Gastrocnemius medialis (tissue), 4 donors: ENCODE results near the gene TMPRSS5. TPM values are rescaled to one million over a fixed set of nuclear protein-coding genes. Genes with fewer than 3 reads are reported as not detected.

ENCODE experiments used
- ATAC-seq, 2 donors: fragments of 150-250 bp; one replicate each; pipeline ENCODE4 v1.9.1; 2016
- DNase-seq, 2 donors: peaks; one replicate each; pipeline ENCODE4 v3.0.0-alpha.2; 2019
- H3K27ac ChIP-seq, 4 donors: fragments of 200-600 bp; sonication (generic); 1 replicate in 1 of 4; 2 replicates in 3 of 4; pipeline ENCODE4 v1.5.1; 2016 to 2018; ENCODE audit warnings: mild to moderate bottlenecking in 2 of 4, moderate library complexity in 1 of 4
- H3K27me3 ChIP-seq, 3 donors: fragments of 200-600 bp; sonication (generic) in 2 of 3; 1 replicate in 1 of 3; 2 replicates in 2 of 3; pipeline versions ENCODE4 v1.5.1 to v1.6.0; 2016 to 2019; ENCODE audit warnings: mild to moderate bottlenecking in 1 of 3, moderate library complexity in 1 of 3
- H3K36me3 ChIP-seq, 2 donors: fragments of 200-600 bp; sonication (generic) in 1 of 2; one replicate each; pipeline ENCODE4 v1.5.1; 2017 to 2018
- H3K4me1 ChIP-seq, 2 donors: fragments of 200-600 bp; sonication (generic) in 1 of 2; one replicate each; pipeline ENCODE4 v1.5.1; 2016 to 2017; ENCODE audit warnings: mild to moderate bottlenecking in 2 of 2
- H3K4me3 ChIP-seq, 4 donors: fragments of 200-600 bp; sonication (generic) in 3 of 4; 1 replicate in 1 of 4; 2 replicates in 3 of 4; pipeline ENCODE4 v1.5.1; 2016 to 2019; ENCODE audit warnings: mild to moderate bottlenecking in 2 of 4
- H3K9me3 ChIP-seq, 3 donors: fragments of 200-600 bp; sonication (generic) in 2 of 3; 1 replicate in 1 of 3; 2 replicates in 2 of 3; pipeline ENCODE4 v1.5.1; 2016 to 2019
- POLR2A ChIP-seq, 2 donors: fragments of 450-650 bp; IDR thresholded peaks; one replicate each; pipeline ENCODE4 v1.6.1; 2017; ENCODE audit warnings: antibody characterized with exemption in 2 of 2, mild to moderate bottlenecking in 2 of 2, moderate library complexity in 2 of 2
- in situ Hi-C, 4 donors: fragments of 200-750 bp; cut with MboI; loops; one replicate each; pipeline versions ENCODE4 v1.15.0 to v1.8.0; 2017; ENCODE audit warnings: low sequenced_read_pairs in 4 of 4
- intact Hi-C: fragments of 100-400 bp; cut with DNase I; formaldehyde crosslinking; loops from one replicate; pipeline ENCODE4 v1.15.1; 2023; ENCODE audit warnings: low total_unique reads
- total RNA-seq, 4 donors: library from RNA; depleted of rRNA; stranded (reverse); fragments of >200 nt; gene quantifications; one replicate each; pipeline versions ENCODE4 v1.1.0 to v1.2.3, GENCODE V29; 2016
- TF ChIP-seq, protein P1 (sequence below), 5 experiments: fragments of 450-650 bp in 3 of 5; fragments of 200-600 bp in 2 of 5; sonication (generic) in 2 of 5; IDR thresholded peaks in 4 of 5; conservative IDR thresholded peaks in 1 of 5; 1 replicate in 4 of 5; 2 replicates in 1 of 5; pipeline ENCODE4 v1.5.1; 2016 to 2019; ENCODE audit warnings: antibody characterized with exemption in 5 of 5, mild to moderate bottlenecking in 3 of 5, moderate library complexity in 3 of 5

TMPRSS5 gene
- total RNA-seq, 4 donors from 2014 or later: 0.24 to 0.61 (median 0.36) TPM; not detected in 1

DNA sequence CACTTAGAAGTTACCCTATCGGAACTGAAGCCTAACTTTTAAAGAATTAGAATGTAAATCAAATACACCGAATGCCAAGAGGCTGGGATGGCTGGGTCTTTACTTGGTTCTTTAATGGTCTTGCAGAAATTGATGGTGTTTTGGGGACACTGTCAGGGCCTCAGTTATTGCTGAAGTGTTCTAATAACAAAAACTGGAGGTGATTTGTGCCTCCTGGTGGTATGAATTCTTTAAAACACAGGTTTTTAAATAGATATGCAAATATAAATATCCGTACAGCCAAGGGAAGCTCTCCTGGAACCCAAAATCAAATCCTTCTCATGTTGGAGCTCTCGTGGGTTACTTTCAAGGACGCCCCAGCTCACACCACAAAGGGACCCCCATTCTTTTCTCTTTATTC lies 19.3 kb upstream of the TMPRSS5 start:
- H3K4me3 ChIP-seq: no peak overlapping the region
- TF ChIP-seq POLR2A (IDR thresholded peaks at IDR 0.05): no peak
- TF ChIP-seq, protein P1, sequence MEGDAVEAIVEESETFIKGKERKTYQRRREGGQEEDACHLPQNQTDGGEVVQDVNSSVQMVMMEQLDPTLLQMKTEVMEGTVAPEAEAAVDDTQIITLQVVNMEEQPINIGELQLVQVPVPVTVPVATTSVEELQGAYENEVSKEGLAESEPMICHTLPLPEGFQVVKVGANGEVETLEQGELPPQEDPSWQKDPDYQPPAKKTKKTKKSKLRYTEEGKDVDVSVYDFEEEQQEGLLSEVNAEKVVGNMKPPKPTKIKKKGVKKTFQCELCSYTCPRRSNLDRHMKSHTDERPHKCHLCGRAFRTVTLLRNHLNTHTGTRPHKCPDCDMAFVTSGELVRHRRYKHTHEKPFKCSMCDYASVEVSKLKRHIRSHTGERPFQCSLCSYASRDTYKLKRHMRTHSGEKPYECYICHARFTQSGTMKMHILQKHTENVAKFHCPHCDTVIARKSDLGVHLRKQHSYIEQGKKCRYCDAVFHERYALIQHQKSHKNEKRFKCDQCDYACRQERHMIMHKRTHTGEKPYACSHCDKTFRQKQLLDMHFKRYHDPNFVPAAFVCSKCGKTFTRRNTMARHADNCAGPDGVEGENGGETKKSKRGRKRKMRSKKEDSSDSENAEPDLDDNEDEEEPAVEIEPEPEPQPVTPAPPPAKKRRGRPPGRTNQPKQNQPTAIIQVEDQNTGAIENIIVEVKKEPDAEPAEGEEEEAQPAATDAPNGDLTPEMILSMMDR (IDR thresholded peaks at IDR 0.05 in 4 of 5, conservative IDR thresholded peaks at IDR 0.05 in 1 of 5): no peak
- no peaks in the 10 kb centered on the region for H3K36me3 ChIP-seq
- no peaks in the 10 kb centered on the region for H3K27me3 ChIP-seq
- peak overlapping the region in 1 of 4 donors; percentile 6 for H3K27ac ChIP-seq
- peaks cover 39 to 65% of the 10 kb centered on the region in 2 donors for H3K4me1 ChIP-seq
- ATAC-seq: no peak
- DNase-seq: no peak
- H3K9me3 ChIP-seq: no peaks in the 10 kb centered on the region
- in situ Hi-C loops: loop anchor here (25.0 kb wide), 1 partner anchor 188 kb away; no protein-coding TSS in a partner anchor
- intact Hi-C loops: loop anchor here (10.0 kb wide), 1 partner anchor 121 kb away; no protein-coding TSS in a partner anchor

DNA sequence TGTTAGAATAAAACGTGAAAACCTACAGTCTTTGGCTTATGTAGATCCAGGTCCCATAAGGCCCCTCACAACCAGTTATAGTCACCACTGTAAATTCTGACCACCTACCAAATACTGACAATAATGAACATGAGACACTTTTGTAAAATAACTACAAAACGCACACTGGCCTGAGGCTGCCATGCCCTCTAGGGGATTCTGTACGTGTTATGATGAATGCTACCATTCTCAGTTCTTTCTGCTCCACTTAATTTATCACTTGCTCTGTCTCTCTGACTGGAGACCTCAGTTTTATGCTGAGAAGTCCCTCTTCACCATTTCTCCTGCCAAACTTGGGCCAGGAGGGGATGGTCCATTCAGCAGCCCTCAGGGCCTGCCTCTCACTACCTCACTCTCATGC lies 18.7 kb upstream of the TMPRSS5 start:
- H3K27ac ChIP-seq: peak overlapping the region in 3 of 4 donors; percentile 76 to 81 (median 81)
- H3K36me3 ChIP-seq: no peaks in the 10 kb centered on the region
- intact Hi-C loops (loop anchor here (10.0 kb wide), 1 partner anchor 120 kb away; no protein-coding TSS in a partner anchor), in situ Hi-C loops (loop anchor here (25.0 kb wide), 1 partner anchor 187 kb away; no protein-coding TSS in a partner anchor)
- ATAC-seq (no peak), DNase-seq (no peak)
- TF ChIP-seq POLR2A (IDR thresholded peaks at IDR 0.05): no peak
- TF ChIP-seq, protein P1 (IDR thresholded peaks at IDR 0.05 in 4 of 5, conservative IDR thresholded peaks at IDR 0.05 in 1 of 5): no peak
- no peaks in the 10 kb centered on the region for H3K9me3 ChIP-seq
- no peak overlapping the region for H3K4me3 ChIP-seq
- H3K4me1 ChIP-seq: peaks cover 38 to 64% of the 10 kb centered on the region in 2 donors
- H3K27me3 ChIP-seq: no peaks in the 10 kb centered on the region

DNA sequence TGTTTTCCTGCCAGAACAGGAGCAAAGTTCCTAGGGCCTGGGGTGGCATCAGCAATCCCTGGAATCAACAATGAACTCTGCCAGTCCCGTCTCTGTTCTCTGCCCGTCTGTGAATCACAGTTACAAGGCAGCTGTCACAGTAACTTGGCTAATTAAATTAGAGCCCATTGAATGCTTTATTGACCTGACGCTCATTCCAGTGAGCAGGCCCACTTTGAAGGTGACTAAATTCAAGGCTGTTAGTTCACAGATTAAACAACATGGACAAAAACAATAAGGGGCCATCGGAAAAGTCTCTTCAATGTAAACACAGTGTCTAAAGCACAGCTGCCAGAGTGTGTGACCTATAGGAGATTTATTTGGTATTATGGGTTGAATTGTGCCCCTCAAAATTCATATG lies 17.7 kb upstream of the TMPRSS5 start:
- ATAC-seq (no peak), DNase-seq (no peak)
- H3K36me3 ChIP-seq: no peaks in the 10 kb centered on the region
- no peaks in the 10 kb centered on the region for H3K9me3 ChIP-seq
- intact Hi-C loops: loop anchor here (2.0 to 10.0 kb wide), 2 partner anchors 119 to 409 kb away; partner anchors contain the start of gene TTC12
- H3K27ac ChIP-seq: peak overlapping the region in 3 of 4 donors; percentile 76 to 81 (median 81)
- TF ChIP-seq, protein P1 (IDR thresholded peaks at IDR 0.05 in 4 of 5, conservative IDR thresholded peaks at IDR 0.05 in 1 of 5): no peak
- no peak for TF ChIP-seq POLR2A (IDR thresholded peaks at IDR 0.05)
- H3K27me3 ChIP-seq: no peaks in the 10 kb centered on the region
- H3K4me1 ChIP-seq: peaks cover 38 to 64% of the 10 kb centered on the region in 2 donors
- in situ Hi-C loops: no loop called here
- H3K4me3 ChIP-seq: no peak overlapping the region

DNA sequence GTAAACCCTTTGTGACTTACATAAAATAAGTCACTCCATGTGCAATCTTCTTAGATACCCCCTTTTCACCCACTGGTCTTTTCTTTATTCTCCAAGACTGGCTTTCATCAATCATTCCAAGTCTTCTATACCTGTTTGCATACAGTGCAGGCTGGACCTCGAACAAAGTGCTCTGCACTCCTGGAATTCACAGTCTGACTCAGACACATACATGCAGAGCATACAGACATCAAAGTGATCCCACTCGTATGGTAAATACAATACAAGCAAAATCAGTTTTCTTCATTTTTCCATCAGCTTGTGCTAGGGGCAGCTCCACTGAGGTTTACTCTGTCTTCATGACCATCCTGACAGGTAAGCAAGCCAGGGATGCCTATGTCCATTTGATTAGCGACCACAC lies 16.8 kb upstream of the TMPRSS5 start:
- intact Hi-C loops (loop anchor here (2.0 to 10.0 kb wide), 2 partner anchors 118 to 408 kb away; partner anchors contain the start of gene TTC12), in situ Hi-C loops (no loop called here)
- Histone ChIP-seq H3K4me3 (no peak overlapping the region), H3K36me3 (no peaks in the 10 kb centered on the region), H3K4me1 (peaks cover 38 to 64% of the 10 kb centered on the region in 2 donors), H3K27me3 (no peaks in the 10 kb centered on the region), H3K9me3 (no peaks in the 10 kb centered on the region), H3K27ac (peak overlapping the region in 3 of 4 donors; percentile 76 to 81 (median 81))
- no peak for TF ChIP-seq POLR2A (IDR thresholded peaks at IDR 0.05)
- TF ChIP-seq, protein P1 (IDR thresholded peaks at IDR 0.05 in 4 of 5, conservative IDR thresholded peaks at IDR 0.05 in 1 of 5): no peak
- DNase-seq: no peak
- no peak for ATAC-seq
